Fibroblast of the aortic adventitia (primary cell): ENCODE measurements around the gene KCND2. TPM values are rescaled to one million over a fixed set of nuclear protein-coding genes. Genes with fewer than 3 reads are reported as not detected.
"Not testable (repeated sequence)": the region's sequence is repeated elsewhere in the genome, so short reads cannot be mapped to it uniquely, and the experiment has no call there.

Experiments used
- DNase-seq: peaks from one replicate; pipeline ENCODE4 v3.0.0-alpha.2; 2010; ENCODE audit warnings: low read depth
- H3K4me3 ChIP-seq: 2 replicates; pipeline ENCODE4 v1.5.1; 2011; ENCODE audit warnings: low read depth, mild to moderate bottlenecking, control low read depth, low read length, moderate library complexity
- CTCF ChIP-seq: IDR thresholded peaks from 2 replicates; pipeline ENCODE4 v1.5.1; 2011; ENCODE audit warnings: mild to moderate bottlenecking, low read length, control low read depth, inconsistent platforms; ENCODE audit not compliant: insufficient read depth
- total RNA-seq: library from RNA; depleted of rRNA; stranded (reverse); fragments of >200 nt; gene quantifications from 2 replicates; pipeline ENCODE4 v1.2.3, GENCODE V29; 2012; ENCODE audit warnings: low replicate concordance

KCND2 gene
- total RNA-seq, 1 donor = 11.3 TPM

- DNase-seq = no peak
- H3K4me3 ChIP-seq = no peak overlapping the region
- TF ChIP-seq CTCF = no peak
These were observed 502.8 kb downstream of the KCND2 start for GRCh38 chr7:120775755-120776154.

- peak; percentile 33 for DNase-seq
- H3K4me3 ChIP-seq = not testable (repeated sequence)
These were observed 506.1 kb downstream of the KCND2 start for GRCh38 chr7:120779078-120779477.

GRCh38 chr7:120780451-120780850 lies 507.5 kb downstream of the KCND2 start:
- DNase-seq, H3K4me3 ChIP-seq: not testable (repeated sequence)

GRCh38 chr7:120780938-120781337 lies 508.0 kb downstream of the KCND2 start:
- H3K4me3 ChIP-seq = no peak overlapping the region
- no peak for DNase-seq
- no peak for TF ChIP-seq CTCF

GRCh38 chr7:120781924-120782323 lies 508.9 kb downstream of the KCND2 start:
- DNase-seq, H3K4me3 ChIP-seq: not testable (repeated sequence)

DNA sequence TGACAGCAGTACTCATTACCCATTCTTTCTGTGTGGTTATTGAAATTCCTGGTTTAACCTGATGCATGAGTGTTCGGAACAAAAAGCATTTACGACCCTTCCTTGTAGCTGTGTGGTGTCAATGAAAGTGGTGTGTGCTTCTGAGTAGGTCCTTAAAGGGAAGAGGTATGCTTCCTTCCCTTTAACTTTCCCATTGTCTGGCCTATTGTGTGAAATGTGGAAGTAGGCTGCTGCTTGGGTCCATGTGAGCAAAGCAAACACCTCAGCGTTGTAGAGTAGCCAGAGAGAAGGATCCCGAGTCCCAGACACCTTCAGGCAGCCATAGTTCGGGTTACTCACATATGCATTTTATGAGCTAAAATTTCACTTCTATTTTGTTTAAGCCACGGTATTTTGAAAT lies 510.3 kb downstream of the KCND2 start:
- no peak for DNase-seq
- no peak for TF ChIP-seq CTCF
- H3K4me3 ChIP-seq = no peak overlapping the region

GRCh38 chr7:120783721-120784120 lies 510.7 kb downstream of the KCND2 start:
- TF ChIP-seq CTCF = no peak
- DNase-seq = no peak
- H3K4me3 ChIP-seq = no peak overlapping the region

- no peak for TF ChIP-seq CTCF
- no peak for DNase-seq
- H3K4me3 ChIP-seq = no peak overlapping the region
These were observed 512.1 kb downstream of the KCND2 start for GRCh38 chr7:120785095-120785494.
